Aorta (tissue), 5 donors: ENCODE data around the gene SKIL. TPM values are rescaled to one million over a fixed set of nuclear protein-coding genes. Genes with fewer than 3 reads are reported as not detected.

Experiments
- ATAC-seq: fragments of 200-7000 bp; cut with Tn5 transposase; one replicate; pipeline ENCODE4 v1.9.1; 2022; ENCODE audit warnings: moderate library complexity; ENCODE audit not compliant: low FRiP score
- DNase-seq, 2 donors: peaks; one replicate each; pipeline ENCODE4 v3.0.0-alpha.2; 2020
- H3K27ac ChIP-seq, 2 donors: one replicate each; pipeline ENCODE4 v1.5.1; 2013; ENCODE audit warnings: low read length in 2 of 2, mild to moderate bottlenecking in 2 of 2, moderate library complexity in 2 of 2, control low read depth in 1 of 2, inconsistent platforms in 1 of 2, low read depth in 1 of 2
- H3K27me3 ChIP-seq, 2 donors: one replicate each; pipeline ENCODE4 v1.6.1; 2013; ENCODE audit warnings: control low read depth in 1 of 2, low read length in 1 of 2, mild to moderate bottlenecking in 1 of 2, moderate library complexity in 1 of 2; ENCODE audit not compliant: insufficient read depth in 2 of 2, control insufficient read depth in 1 of 2
- H3K36me3 ChIP-seq, 2 donors: one replicate each; pipeline ENCODE4 v1.6.1; 2013; ENCODE audit warnings: control low read depth in 1 of 2, low read length in 1 of 2, mild to moderate bottlenecking in 1 of 2; ENCODE audit not compliant: insufficient read depth in 2 of 2, control insufficient read depth in 1 of 2
- H3K4me1 ChIP-seq, 2 donors: one replicate each; pipeline ENCODE4 v1.6.1; 2013; ENCODE audit warnings: low read length in 2 of 2, control low read depth in 1 of 2, mild to moderate bottlenecking in 1 of 2, moderate library complexity in 1 of 2; ENCODE audit not compliant: insufficient read depth in 2 of 2, control insufficient read depth in 1 of 2
- H3K4me3 ChIP-seq, 2 donors: one replicate each; pipeline ENCODE4 v1.5.1; 2013; ENCODE audit warnings: low read length in 2 of 2, control low read depth in 1 of 2, mild to moderate bottlenecking in 1 of 2
- H3K9me3 ChIP-seq: one replicate; pipeline ENCODE4 v1.6.1; 2013; ENCODE audit warnings: mild to moderate bottlenecking, low read length; ENCODE audit not compliant: control insufficient read depth
- WGBS, 2 donors: extraction: QIAGEN DNeasy Blood & Tissue Kit; methylation state at CpG; one replicate each; pipeline ENCODE4 v1.1.7; 2013; 5-methylcytosine and 5-hydroxymethylcytosine counted together
- intact Hi-C, 2 donors: fragments of 100-400 bp; cut with DNase I; formaldehyde crosslinking; loops; one replicate each; pipeline versions ENCODE4 v1.14.2 to v1.15.0; 2022
- polyA plus RNA-seq, 2 donors: library from polyadenylated mRNA; stranded (reverse); fragments of 200-250 nt; gene quantifications; one replicate each; pipeline ENCODE4 v1.2.3, GENCODE V29; 2013
- total RNA-seq, 2 donors: library from RNA; stranded (reverse); fragmentation: NEBNext Ultra II Directional; extraction: Animal tissue kit (Norgen Biotek cat#: 25700); gene quantifications; one replicate each; pipeline ENCODE4 v1.2.1, GENCODE V29; 2021
- donor health status: healthy with polysubstance abuse.
- donor health status: Bipolar disorder and iron deficiency.
- donor health status: DM: no; HTN: no; CAD: no.
- donor health status: DM: no; HTN: no; CAD: no.
- donor health status: DM: yes; HTN: yes; CAD: no.

Gene SKIL
- total and polyA plus RNA-seq, 4 donors: 13.6 to 134 (median 57.6) TPM

GRCh38 chr3:170358042-170359010 lies 811 bp downstream of the SKIL start:
- peaks cover 4 to 6% of the 10 kb centered on the region in 2 donors for H3K4me1 ChIP-seq
- H3K9me3 ChIP-seq: no peaks in the 10 kb centered on the region
- peak overlapping the region; percentile 67 to 94 for H3K4me3 ChIP-seq
- intact Hi-C loops: no loop called here
- ATAC-seq: peak; percentile 86
- no peaks in the 10 kb centered on the region for H3K27me3 ChIP-seq
- peak overlapping the region; percentile 79 to 98 for H3K27ac ChIP-seq
- peak; percentile 89 to 95 for DNase-seq
- WGBS, 2 donors: 0 to 1% methylated on average over 31 to 44 of the region's 44 CpGs
- H3K36me3 ChIP-seq: peaks cover 0 to 3% of the 10 kb centered on the region in 2 donors

- 38% methylated on average over 20 of the region's 20 CpGs for WGBS, 2 donors
- Histone ChIP-seq H3K36me3 (peaks cover 0 to 3% of the 10 kb centered on the region in 2 donors), H3K9me3 (no peaks in the 10 kb centered on the region), H3K4me3 (peak overlapping the region in 1 of 2 donors; percentile 67), H3K27ac (no peak overlapping the region), H3K27me3 (no peaks in the 10 kb centered on the region), H3K4me1 (peaks cover 4 to 6% of the 10 kb centered on the region in 2 donors)
- no peak for ATAC-seq
- intact Hi-C loops: no loop called here
- DNase-seq: no peak
These were observed 1.7 kb downstream of the SKIL start for GRCh38 chr3:170359178-170359704.

DNA sequence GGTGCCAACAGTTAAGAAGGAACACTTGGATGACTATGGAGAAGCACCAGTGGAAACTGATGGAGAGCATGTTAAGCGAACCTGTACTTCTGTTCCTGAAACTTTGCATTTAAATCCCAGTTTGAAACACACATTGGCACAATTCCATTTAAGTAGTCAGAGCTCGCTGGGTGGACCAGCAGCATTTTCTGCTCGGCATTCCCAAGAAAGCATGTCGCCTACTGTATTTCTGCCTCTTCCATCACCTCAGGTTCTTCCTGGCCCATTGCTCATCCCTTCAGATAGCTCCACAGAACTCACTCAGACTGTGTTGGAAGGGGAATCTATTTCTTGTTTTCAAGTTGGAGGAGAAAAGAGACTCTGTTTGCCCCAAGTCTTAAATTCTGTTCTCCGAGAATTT lies 3.0 kb downstream of the SKIL start:
- Histone ChIP-seq H3K9me3 (no peaks in the 10 kb centered on the region), H3K27me3 (no peaks in the 10 kb centered on the region), H3K36me3 (peaks cover 0 to 3% of the 10 kb centered on the region in 2 donors), H3K27ac (no peak overlapping the region), H3K4me3 (peak overlapping the region; percentile 11 to 34), H3K4me1 (peaks cover 4 to 6% of the 10 kb centered on the region in 2 donors)
- 54 to 59% methylated on average over 5 of the region's 5 CpGs for WGBS, 2 donors
- DNase-seq: no peak
- ATAC-seq: no peak
- intact Hi-C loops: no loop called here

- Histone ChIP-seq H3K4me3 (peak overlapping the region; percentile 11 to 34), H3K9me3 (no peaks in the 10 kb centered on the region), H3K4me1 (peaks cover 4 to 6% of the 10 kb centered on the region in 2 donors), H3K36me3 (peaks cover 0 to 3% of the 10 kb centered on the region in 2 donors), H3K27me3 (no peaks in the 10 kb centered on the region), H3K27ac (no peak overlapping the region)
- intact Hi-C loops: no loop called here
- ATAC-seq (no peak), DNase-seq (no peak)
- WGBS, 2 donors: 40 to 42% methylated on average over 5 of the region's 5 CpGs
These were observed 3.4 kb downstream of the SKIL start for GRCh38 chr3:170360916-170361315.

- Histone ChIP-seq H3K36me3 (peaks cover 0 to 3% of the 10 kb centered on the region in 2 donors), H3K27ac (no peak overlapping the region), H3K4me3 (peak overlapping the region; percentile 19 to 26), H3K4me1 (peaks cover 4 to 6% of the 10 kb centered on the region in 2 donors), H3K9me3 (no peaks in the 10 kb centered on the region), H3K27me3 (no peaks in the 10 kb centered on the region)
- WGBS, 2 donors: 60 to 61% methylated on average over 6 of the region's 6 CpGs
- ATAC-seq (no peak), DNase-seq (no peak)
- intact Hi-C loops: no loop called here
These were observed 4.2 kb downstream of the SKIL start for GRCh38 chr3:170361711-170362110.

- DNase-seq (no peak), ATAC-seq (no peak)
- H3K9me3 ChIP-seq: no peaks in the 10 kb centered on the region
- no peak overlapping the region for H3K27ac ChIP-seq
- H3K27me3 ChIP-seq: no peaks in the 10 kb centered on the region
- WGBS, 2 donors: 85 to 91% methylated on average over 11 of the region's 11 CpGs
- peaks cover 4 to 6% of the 10 kb centered on the region in 2 donors for H3K4me1 ChIP-seq
- no peak overlapping the region for H3K4me3 ChIP-seq
- intact Hi-C loops: no loop called here
- peaks cover 0 to 3% of the 10 kb centered on the region in 2 donors for H3K36me3 ChIP-seq
These were observed 6.0 kb downstream of the SKIL start for GRCh38 chr3:170363471-170363994.

- intact Hi-C loops: no loop called here
- peaks cover 0 to 3% of the 10 kb centered on the region in 2 donors for H3K36me3 ChIP-seq
- no peak overlapping the region for H3K4me3 ChIP-seq
- H3K9me3 ChIP-seq: no peaks in the 10 kb centered on the region
- H3K4me1 ChIP-seq: peaks cover 4 to 6% of the 10 kb centered on the region in 2 donors
- DNase-seq (no peak), ATAC-seq (no peak)
- no peaks in the 10 kb centered on the region for H3K27me3 ChIP-seq
- no peak overlapping the region for H3K27ac ChIP-seq
- 41 to 43% methylated on average over 4 of the region's 4 CpGs for WGBS, 2 donors
These were observed 7.5 kb downstream of the SKIL start for GRCh38 chr3:170364965-170365364.

DNA sequence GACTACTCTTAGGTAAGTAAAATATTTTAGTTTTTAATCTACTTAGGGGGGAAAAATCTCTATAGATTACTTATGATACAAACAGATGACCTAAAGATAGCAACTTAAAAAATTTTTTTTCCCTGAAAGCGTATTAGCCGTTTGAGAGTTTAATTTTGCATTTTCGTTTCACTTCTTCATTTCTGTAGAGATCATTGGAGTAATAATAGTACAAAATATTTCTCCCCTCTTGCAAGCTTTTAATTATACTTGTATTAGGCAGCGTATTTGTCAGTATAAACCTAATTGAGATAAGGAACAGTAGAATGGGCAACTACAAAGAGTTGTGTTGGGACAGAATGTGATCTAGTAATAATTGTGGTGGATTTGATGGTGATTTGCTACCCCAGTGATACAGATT lies 10.3 kb downstream of the SKIL start:
- no peaks in the 10 kb centered on the region for H3K9me3 ChIP-seq
- no peaks in the 10 kb centered on the region for H3K36me3 ChIP-seq
- no peak overlapping the region for H3K4me3 ChIP-seq
- peaks cover 2 to 3% of the 10 kb centered on the region in 2 donors for H3K4me1 ChIP-seq
- intact Hi-C loops: no loop called here
- no peak for DNase-seq
- H3K27me3 ChIP-seq: no peaks in the 10 kb centered on the region
- no peak overlapping the region for H3K27ac ChIP-seq
- WGBS, 2 donors: 58 to 63% methylated on average over 4 of the region's 4 CpGs
- ATAC-seq: no peak
